GM21367 (cell line): ENCODE data around the gene MAP3K10.

Source experiments
- ATAC-seq: cut with Tn5 transposase; IDR thresholded peaks from one replicate; pipeline ENCODE4 v1.9.1; 2021; ENCODE audit not compliant: unreplicated experiment

MAP3K10 gene

DNA sequence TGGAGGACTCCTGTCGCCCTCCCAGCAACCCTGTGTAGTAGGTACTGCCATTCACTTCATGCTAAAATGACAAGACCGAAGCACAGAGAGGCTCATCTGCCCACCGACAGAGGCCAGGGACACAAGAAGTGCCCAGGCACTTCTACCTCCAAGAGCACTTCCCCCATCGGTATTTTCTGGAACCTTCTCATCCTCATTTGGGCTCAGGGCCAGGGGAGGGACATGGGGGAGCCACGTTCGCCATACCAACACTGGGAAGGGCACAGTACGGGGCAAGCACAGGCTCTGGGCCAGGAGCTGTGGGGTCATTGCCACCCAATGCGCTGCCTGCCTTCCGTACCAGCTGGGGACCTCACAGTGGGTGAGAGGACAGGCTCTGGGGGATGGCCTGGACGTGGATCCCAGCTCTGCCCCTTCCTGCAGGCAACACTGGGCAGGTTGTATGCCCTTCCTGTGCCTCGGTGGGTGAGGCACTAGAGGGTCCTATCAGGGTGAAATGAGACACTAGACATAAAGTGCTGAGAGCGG is 56.6 kb downstream of the MAP3K10 start:
- no peak for ATAC-seq

GRCh38 chr19:40249201-40249600 is 58.0 kb downstream of the MAP3K10 start:
- ATAC-seq, result no peak

DNA sequence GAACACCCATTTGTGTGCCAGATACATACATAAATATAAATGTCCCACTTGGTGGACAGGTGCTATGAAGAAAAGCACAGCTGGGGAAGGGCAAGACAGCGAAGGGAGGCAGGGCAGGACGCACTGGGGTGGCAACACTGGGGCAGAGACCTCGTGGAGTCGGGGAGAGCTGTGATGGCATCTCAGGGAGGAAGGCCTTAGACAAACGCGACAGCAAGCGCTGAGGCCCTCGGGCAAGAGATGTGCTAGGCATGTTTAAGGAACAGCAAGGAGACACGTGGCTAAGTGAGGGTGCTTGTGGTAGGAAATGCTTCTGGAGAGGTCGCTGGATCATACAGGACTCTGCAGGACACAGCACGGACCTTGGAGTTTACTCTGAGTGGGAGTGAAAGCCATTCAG is 58.6 kb downstream of the MAP3K10 start:
- no peak for ATAC-seq

DNA sequence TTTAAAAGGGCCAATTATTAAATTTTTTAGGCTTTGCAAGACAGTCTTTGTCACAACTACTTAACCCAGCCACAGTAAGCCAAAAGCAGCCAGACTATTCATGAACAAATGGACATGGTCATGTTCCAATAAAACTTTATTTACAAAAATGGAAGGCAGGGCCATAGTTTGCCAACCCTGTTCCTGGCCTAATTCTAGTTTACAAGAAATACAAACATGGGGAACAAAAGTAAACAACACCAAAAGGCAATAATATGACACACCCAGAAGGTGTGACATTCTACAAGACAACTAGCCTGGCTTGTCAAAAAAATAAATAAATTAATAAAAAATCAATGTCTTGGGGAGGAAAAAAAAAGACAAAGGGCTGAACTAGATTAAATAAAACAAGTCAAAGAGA is 60.0 kb downstream of the MAP3K10 start:
- ATAC-seq, result no peak

DNA sequence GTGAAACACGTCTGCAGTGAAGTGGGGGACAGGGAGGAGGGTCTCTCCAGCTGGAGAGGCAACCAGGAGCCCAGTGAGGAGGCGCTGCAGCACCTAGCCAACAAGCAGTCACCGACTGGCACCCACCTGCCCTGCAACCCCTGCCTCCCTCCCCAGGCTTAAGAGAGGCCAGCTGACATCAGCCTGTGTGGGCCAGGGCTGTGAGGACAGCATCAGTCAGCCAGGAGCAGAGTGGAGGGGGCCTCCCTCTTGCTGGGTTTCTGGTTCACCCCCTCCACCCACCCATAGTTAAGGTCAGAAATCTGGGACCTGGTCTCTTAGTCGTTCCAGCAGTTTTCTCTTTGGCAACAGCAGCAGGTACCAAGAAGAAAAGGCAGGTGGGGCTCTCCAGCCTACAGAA is 60.8 kb downstream of the MAP3K10 start:
- no peak for ATAC-seq

GRCh38 chr19:40252395-40252794 is 61.2 kb downstream of the MAP3K10 start:
- no peak for ATAC-seq

- no peak for ATAC-seq
These were observed 62.4 kb downstream of the MAP3K10 start for GRCh38 chr19:40253611-40254092.

DNA sequence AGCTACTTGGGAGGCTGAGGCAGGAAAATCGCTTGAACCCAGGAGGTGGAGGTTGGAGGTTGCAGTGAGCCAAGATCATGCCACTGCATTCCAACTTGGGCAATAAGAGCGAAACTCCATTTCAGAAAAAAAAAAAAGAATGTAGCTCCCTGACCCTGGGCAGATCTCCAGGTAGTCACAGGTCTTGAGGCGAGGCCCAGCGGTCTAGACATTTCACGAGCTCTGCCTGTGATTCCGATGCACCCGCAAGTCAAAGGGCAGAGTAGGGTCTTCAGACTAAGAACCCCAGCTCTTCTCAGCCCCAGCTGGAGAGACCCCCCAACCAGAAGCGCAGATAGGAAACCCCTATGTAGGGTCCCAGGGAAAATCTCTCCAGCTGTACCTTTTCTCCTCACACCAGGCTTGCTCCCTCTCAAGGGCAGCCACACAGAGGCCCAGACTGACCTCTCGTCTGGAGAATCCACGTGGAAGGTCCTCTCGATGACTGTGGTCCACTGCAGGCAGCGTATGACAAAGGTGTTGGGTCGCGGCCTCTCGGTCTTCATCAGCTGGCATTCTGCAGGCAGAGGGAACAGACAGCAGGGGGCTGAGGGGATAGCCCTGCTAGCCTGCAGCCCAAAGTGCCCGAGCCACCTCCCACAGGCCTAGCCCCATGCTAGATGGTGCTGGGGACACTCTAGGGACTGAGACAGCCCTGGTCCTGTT is 63.6 kb downstream of the MAP3K10 start:
- ATAC-seq, result no peak

- no peak for ATAC-seq
These were observed 64.5 kb downstream of the MAP3K10 start for GRCh38 chr19:40255619-40256166.

DNA sequence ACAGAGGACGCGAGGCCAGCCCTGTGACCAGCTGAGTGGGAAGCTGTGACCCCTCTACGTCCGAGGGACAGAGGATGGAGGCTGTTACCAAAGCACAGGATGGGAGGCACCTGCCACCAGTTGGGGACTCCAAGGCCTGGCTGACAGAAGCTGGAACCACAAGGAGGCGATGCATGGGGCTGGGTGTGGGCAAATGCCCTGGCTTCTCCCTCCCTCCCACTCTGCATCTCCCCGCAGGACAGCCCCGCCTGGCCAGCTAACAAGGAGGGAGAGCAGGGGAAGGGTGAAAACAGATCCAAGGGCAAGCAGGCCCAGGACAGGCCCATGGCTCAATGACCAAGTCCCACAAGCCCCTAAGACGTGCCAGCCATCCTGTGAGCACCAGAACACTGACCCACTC is 65.3 kb downstream of the MAP3K10 start:
- ATAC-seq, result no peak

- ATAC-seq, result no peak
These were observed 65.9 kb downstream of the MAP3K10 start for GRCh38 chr19:40257096-40257517.

- no peak for ATAC-seq
These were observed 70.4 kb downstream of the MAP3K10 start for GRCh38 chr19:40261631-40262030.

- ATAC-seq, result no peak
These were observed 71.2 kb downstream of the MAP3K10 start for GRCh38 chr19:40262422-40262821.

- no peak for ATAC-seq
These were observed 72.5 kb downstream of the MAP3K10 start for GRCh38 chr19:40263440-40264313.

DNA sequence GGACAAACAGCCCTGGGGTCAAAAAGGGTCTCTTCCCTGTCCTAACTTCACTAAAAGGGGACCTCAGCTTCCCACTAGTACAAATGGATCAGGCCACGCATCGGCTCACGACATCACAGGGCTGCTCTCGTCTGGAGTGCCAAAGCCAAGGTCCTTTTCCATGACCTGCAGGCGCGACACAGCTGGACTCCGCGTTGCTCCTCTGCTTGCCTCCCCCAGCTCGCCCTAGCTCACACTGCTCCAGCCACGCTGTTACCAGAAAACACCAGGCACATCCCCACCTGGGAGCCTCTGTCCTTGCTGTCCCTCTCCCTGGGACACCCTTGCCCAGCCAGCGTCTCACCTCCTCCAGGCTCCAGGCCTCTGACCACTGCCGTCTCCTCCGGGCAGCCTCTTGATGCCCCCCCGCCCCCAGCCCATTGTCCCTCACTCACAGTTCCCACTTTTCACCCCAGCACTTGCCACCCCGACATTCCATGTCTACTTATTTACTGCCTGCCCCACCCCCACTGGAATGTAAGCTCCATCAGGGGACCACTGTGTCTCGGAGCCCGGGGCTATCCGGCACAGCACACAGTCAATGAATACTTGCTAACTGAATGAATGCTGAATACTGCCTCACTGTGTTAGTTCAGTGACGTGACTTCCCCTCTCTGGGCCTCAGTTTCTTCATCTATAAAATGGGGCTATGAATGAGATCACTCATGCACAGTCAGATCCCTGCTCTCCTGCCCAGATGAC is 73.3 kb downstream of the MAP3K10 start:
- no peak for ATAC-seq
